ENCODE data around the gene MBP.

Gene MBP

GRCh38 chr18:76956648-76957047, 175.9 kb downstream of the MBP start:
- intact Hi-C loops (cut with DNase I; ENCODE audit: low total_unique reads), result no loop called here
- H3K9me3 ChIP-seq, result no peaks in the 10 kb centered on the region
- no peak overlapping the region for H3K4me3 ChIP-seq
- DNase-seq, result no peak
- H3K27ac ChIP-seq, result no peak overlapping the region
- H3K27me3 ChIP-seq, result no peaks in the 10 kb centered on the region
- peaks cover 0 to 18% (median 5%) of the 10 kb centered on the region in 4 donors for H3K4me1 ChIP-seq
- peaks cover 36 to 72% (median 48%) of the 10 kb centered on the region in 3 donors for H3K36me3 ChIP-seq
- no peak for TF ChIP-seq CTCF (IDR thresholded peaks at IDR 0.05)

- Histone ChIP-seq H3K27me3 (no peaks in the 10 kb centered on the region), H3K9me3 (no peaks in the 10 kb centered on the region), H3K4me3 (no peak overlapping the region), H3K4me1 (peaks cover 0 to 18% (median 5%) of the 10 kb centered on the region in 4 donors), H3K27ac (no peak overlapping the region), H3K36me3 (peaks cover 29 to 70% (median 40%) of the 10 kb centered on the region in 3 donors)
- intact Hi-C loops (cut with DNase I; ENCODE audit: low total_unique reads), result no loop called here
- DNase-seq, result no peak
- no peak for TF ChIP-seq CTCF (IDR thresholded peaks at IDR 0.05)
Measured at GRCh38 chr18:76955524-76956170, 176.9 kb downstream of the MBP start.

GRCh38 chr18:76953583-76954233, 178.9 kb downstream of the MBP start:
- Histone ChIP-seq H3K27me3 (no peaks in the 10 kb centered on the region), H3K9me3 (no peaks in the 10 kb centered on the region), H3K27ac (peak overlapping the region; percentile 42 to 48), H3K4me1 (peaks cover 0 to 15% (median 5%) of the 10 kb centered on the region in 4 donors), H3K36me3 (peaks cover 21 to 60% (median 30%) of the 10 kb centered on the region in 3 donors), H3K4me3 (no peak overlapping the region)
- TF ChIP-seq CTCF (IDR thresholded peaks at IDR 0.05), result no peak
- peak; percentile 69 to 78 for DNase-seq
- intact Hi-C loops (cut with DNase I; ENCODE audit: low total_unique reads), result no loop called here

GRCh38 chr18:76953156-76953555, 179.4 kb downstream of the MBP start:
- H3K9me3 ChIP-seq, result no peaks in the 10 kb centered on the region
- peaks cover 25 to 60% (median 32%) of the 10 kb centered on the region in 3 donors for H3K36me3 ChIP-seq
- H3K27ac ChIP-seq, result peak overlapping the region; percentile 42 to 48
- no peak overlapping the region for H3K4me3 ChIP-seq
- intact Hi-C loops (cut with DNase I; ENCODE audit: low total_unique reads), result no loop called here
- H3K4me1 ChIP-seq, result peaks cover 0 to 13% (median 5%) of the 10 kb centered on the region in 4 donors
- no peak for DNase-seq
- no peak for TF ChIP-seq CTCF (IDR thresholded peaks at IDR 0.05)
- no peaks in the 10 kb centered on the region for H3K27me3 ChIP-seq

GRCh38 chr18:76952747-76953146, 179.8 kb downstream of the MBP start:
- no peak for DNase-seq
- no peak overlapping the region for H3K27ac ChIP-seq
- no peak for TF ChIP-seq CTCF (IDR thresholded peaks at IDR 0.05)
- no peak overlapping the region for H3K4me3 ChIP-seq
- H3K36me3 ChIP-seq, result peaks cover 25 to 60% (median 28%) of the 10 kb centered on the region in 3 donors
- H3K27me3 ChIP-seq, result no peaks in the 10 kb centered on the region
- H3K4me1 ChIP-seq, result peaks cover 0 to 13% (median 5%) of the 10 kb centered on the region in 4 donors
- intact Hi-C loops (cut with DNase I; ENCODE audit: low total_unique reads), result no loop called here
- H3K9me3 ChIP-seq, result no peaks in the 10 kb centered on the region
